Measurements from ENCODE around the gene OR2B2.

DNA sequence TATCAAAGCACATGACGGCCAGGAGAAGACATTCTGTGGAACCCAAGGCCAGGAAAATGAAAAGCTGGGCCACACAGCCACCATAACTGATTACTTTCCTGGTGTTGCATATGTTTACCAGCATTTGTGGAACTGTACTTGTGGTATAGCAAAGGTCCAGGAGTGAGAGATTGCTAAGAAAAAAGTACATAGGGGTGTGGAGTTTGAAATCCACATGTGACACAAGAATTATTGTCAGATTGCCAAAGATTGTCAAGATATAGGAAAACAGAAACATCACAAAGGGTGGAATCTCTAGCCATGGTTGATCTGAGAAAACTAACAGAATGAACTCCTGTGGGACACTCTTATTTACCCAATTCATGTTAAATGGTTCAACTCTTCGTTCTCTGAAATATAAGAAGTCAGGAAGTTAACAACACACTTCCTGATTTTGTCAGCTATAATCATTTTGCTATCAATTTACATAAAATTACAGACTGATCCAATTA is at the start of gene OR2B2:
- TF ChIP-seq, protein P1, sequence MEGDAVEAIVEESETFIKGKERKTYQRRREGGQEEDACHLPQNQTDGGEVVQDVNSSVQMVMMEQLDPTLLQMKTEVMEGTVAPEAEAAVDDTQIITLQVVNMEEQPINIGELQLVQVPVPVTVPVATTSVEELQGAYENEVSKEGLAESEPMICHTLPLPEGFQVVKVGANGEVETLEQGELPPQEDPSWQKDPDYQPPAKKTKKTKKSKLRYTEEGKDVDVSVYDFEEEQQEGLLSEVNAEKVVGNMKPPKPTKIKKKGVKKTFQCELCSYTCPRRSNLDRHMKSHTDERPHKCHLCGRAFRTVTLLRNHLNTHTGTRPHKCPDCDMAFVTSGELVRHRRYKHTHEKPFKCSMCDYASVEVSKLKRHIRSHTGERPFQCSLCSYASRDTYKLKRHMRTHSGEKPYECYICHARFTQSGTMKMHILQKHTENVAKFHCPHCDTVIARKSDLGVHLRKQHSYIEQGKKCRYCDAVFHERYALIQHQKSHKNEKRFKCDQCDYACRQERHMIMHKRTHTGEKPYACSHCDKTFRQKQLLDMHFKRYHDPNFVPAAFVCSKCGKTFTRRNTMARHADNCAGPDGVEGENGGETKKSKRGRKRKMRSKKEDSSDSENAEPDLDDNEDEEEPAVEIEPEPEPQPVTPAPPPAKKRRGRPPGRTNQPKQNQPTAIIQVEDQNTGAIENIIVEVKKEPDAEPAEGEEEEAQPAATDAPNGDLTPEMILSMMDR (conservative IDR thresholded peaks at IDR 0.05; ENCODE audit: low read depth, low read length), result no peak
- TF ChIP-seq EZH2 (IDR thresholded peaks at IDR 0.05; ENCODE audit: borderline replicate concordance, low read depth, low read length, poor library complexity, severe bottlenecking), result no peak
